Measurements from ENCODE around the gene NLGN1. TPM values are rescaled to one million over a fixed set of nuclear protein-coding genes. Genes with fewer than 3 reads are reported as not detected.

NLGN1 gene
- total RNA-seq, 1 experiment from 2014 or later: not detected

GRCh38 chr3:173399044-173399443, 1.5 kb downstream of the NLGN1 start:
- Histone ChIP-seq H3K4me2 (ENCODE audit: low read length) (no peak overlapping the region), H3K9ac (ENCODE audit: low read length) (no peak overlapping the region), H3K4me3 (replicated peaks in 1 of 2; ENCODE audit: low read depth in 1 of 2, low read length in 2 of 2) (no peak overlapping the region), H3K9me3 (ENCODE audit: control insufficient read depth in 1 of 2, insufficient read depth in 1 of 2, low read depth in 1 of 2, low read length in 2 of 2) (no peaks in the 10 kb centered on the region), H3K27ac (ENCODE audit: low read depth, low read length) (no peak overlapping the region), H2AFZ (ENCODE audit: low read depth, low read length, poor library complexity, severe bottlenecking) (no peak overlapping the region), H4K20me1 (ENCODE audit: insufficient read depth) (no peaks in the 10 kb centered on the region), H3K27me3 (ENCODE audit: insufficient read depth, low read length) (no peaks in the 10 kb centered on the region), H3K36me3 (ENCODE audit: control insufficient read depth in 1 of 2, insufficient read depth in 2 of 2, low read length in 2 of 2) (no peaks in the 10 kb centered on the region), H3K4me1 (ENCODE audit: control insufficient read depth in 1 of 2, insufficient read depth in 2 of 2, low read length in 2 of 2) (peaks cover 2 to 10% of the 10 kb centered on the region in 2 experiments; a peak in 1 of 4 replicates), H3K79me2 (ENCODE audit: insufficient read depth, low read length) (no peaks in the 10 kb centered on the region), H3K9me2 (ENCODE audit: insufficient read depth) (no peaks in the 10 kb centered on the region)
- BruUV-seq (replicated peaks): no TSS peak
- ChIA-PET RAD21 (ENCODE audit: low non-redundant PET in 1 of 2, low total read pairs in 2 of 2, uncharacterized antibody in 2 of 2, unreplicated experiment in 2 of 2) (no interaction called here), CTCF (no interaction called here), POLR2A (no interaction called here)
- DNase-seq (ENCODE audit: low read depth, low spot score) (no peak), ATAC-seq (no peak)
- intact Hi-C loops (cut with micrococcal nuclease): no loop called here
- TF ChIP-seq POLR2AphosphoS5 (IDR thresholded peaks at IDR 0.05; ENCODE audit: low read depth, low read length) (no peak), ATF3 (IDR thresholded peaks at IDR 0.05) (no peak), ELF1 (IDR thresholded peaks at IDR 0.05; ENCODE audit: borderline replicate concordance, low read depth) (no peak), CTCF (IDR thresholded peaks at IDR 0.05 in 2 of 3, conservative IDR thresholded peaks at IDR 0.05 in 1 of 3; ENCODE audit: borderline replicate concordance in 1 of 3, insufficient read depth in 1 of 3, low read depth in 2 of 3, low read length in 2 of 3) (no peak), RAD21 (IDR thresholded peaks at IDR 0.05; ENCODE audit: low read depth) (no peak), SIN3A (IDR thresholded peaks at IDR 0.05; ENCODE audit: low read depth) (no peak), CBX3 (IDR thresholded peaks at IDR 0.05; ENCODE audit: low read depth) (no peak), EZH2 (IDR thresholded peaks at IDR 0.05) (no peak), SP1 (IDR thresholded peaks at IDR 0.05; ENCODE audit: low read depth) (no peak), EZH2phosphoT487 (IDR thresholded peaks at IDR 0.05; ENCODE audit: borderline replicate concordance) (no peak), FOSL1 (IDR thresholded peaks at IDR 0.05; ENCODE audit: low read depth) (no peak), ZNF274 (IDR thresholded peaks at IDR 0.05; ENCODE audit: low read depth, low read length) (no peak), SRF (IDR thresholded peaks at IDR 0.05; ENCODE audit: low read depth) (no peak), TCF7L2 (IDR thresholded peaks at IDR 0.05; ENCODE audit: borderline replicate concordance, extremely low read depth, insufficient read depth, insufficient read length) (no peak), JUND (IDR thresholded peaks at IDR 0.05) (no peak), ZFX (IDR thresholded peaks at IDR 0.05) (no peak), CEBPB (IDR thresholded peaks at IDR 0.05; ENCODE audit: low read depth) (no peak), ZBTB33 (IDR thresholded peaks at IDR 0.05; ENCODE audit: extremely low read depth, insufficient replicate concordance, low read length) (no peak)
